PC-3 (cell line): Measurements from ENCODE around the gene SOX5. TPM values are rescaled to one million over a fixed set of nuclear protein-coding genes. Genes with fewer than 3 reads are reported as not detected.

Experiments used
- ATAC-seq: fragments of 200-7000 bp; cut with Tn5 transposase; 2 replicates; pipeline ENCODE4 v1.9.1; 2020; ENCODE audit warnings: mild to moderate bottlenecking, moderate library complexity
- BruUV-seq: library from RNA; stranded (reverse); fragments of 400-500 nt; replicated peaks from 2 replicates; lab custom pipeline; 2021; lab: Mats Ljungman, UMichigan
- CTCF ChIA-PET: fragments of 300-600 bp; sonication (Branson Sonifier 250); formaldehyde crosslinking; loops from one replicate; lab custom pipeline; 2022; ENCODE audit warnings: antibody characterized with exemption; lab: Charles Lee
- POLR2A ChIA-PET: fragments of 300-600 bp; sonication (Branson Sonifier 250); formaldehyde crosslinking; loops from one replicate; lab custom pipeline; 2022; ENCODE audit warnings: antibody characterized with exemption; ENCODE audit not compliant: unreplicated experiment; lab: Charles Lee
- DNase-seq: peaks from one replicate; pipeline ENCODE4 v3.0.0-alpha.2; 2015
- H2AFZ ChIP-seq: fragments of 300-600 bp; sonication (generic); 2 replicates; pipeline ENCODE4 v1.6.0; 2016; ENCODE audit warnings: antibody characterized with exemption, low read length
- H3F3A ChIP-seq: fragments of 300-600 bp; sonication (generic); one replicate; pipeline ENCODE4 v1.6.0; 2017; ENCODE audit warnings: antibody characterized with exemption, low read length, control low read depth, mild to moderate bottlenecking; ENCODE audit not compliant: unreplicated experiment
- H3K27ac ChIP-seq: fragments of 300-600 bp; sonication (generic); 2 replicates; pipeline ENCODE4 v1.5.1; 2016; ENCODE audit warnings: mild to moderate bottlenecking, low read length
- H3K27me3 ChIP-seq: fragments of 300-600 bp; sonication (generic); 2 replicates; pipeline ENCODE4 v1.6.1; 2016; ENCODE audit warnings: low read length, mixed read lengths
- H3K36me3 ChIP-seq: fragments of 300-600 bp; sonication (generic); 2 replicates; pipeline ENCODE4 v1.6.1; 2016; ENCODE audit warnings: low read depth, mixed run types, low read length, mixed read lengths
- H3K4me1 ChIP-seq: fragments of 300-600 bp; sonication (generic); 2 replicates; pipeline ENCODE4 v1.5.1; 2016; ENCODE audit warnings: low read length; ENCODE audit not compliant: insufficient read depth
- H3K4me2 ChIP-seq: fragments of 300-600 bp; sonication (generic); 2 replicates; pipeline ENCODE4 v1.6.0; 2016; ENCODE audit warnings: low read length
- H3K4me3 ChIP-seq: fragments of 300-600 bp; sonication (generic); 2 replicates; pipeline ENCODE4 v1.5.1; 2016; ENCODE audit warnings: mild to moderate bottlenecking, low read length, mixed read lengths
- H3K79me2 ChIP-seq: fragments of 300-600 bp; sonication (generic); 2 replicates; pipeline ENCODE4 v1.6.1; 2017; ENCODE audit warnings: low read length, mixed read lengths
- H3K9ac ChIP-seq: fragments of 300-600 bp; sonication (generic); 2 replicates; pipeline ENCODE4 v1.6.0; 2016; ENCODE audit warnings: mild to moderate bottlenecking, low read length
- H3K9me2 ChIP-seq: fragments of 300-600 bp; sonication (generic); replicated peaks from 2 replicates; pipeline ENCODE4 v1.6.1; 2016; ENCODE audit warnings: mixed run types, low read length, mixed read lengths
- H3K9me3 ChIP-seq: fragments of 300-600 bp; sonication (generic); 2 replicates; pipeline ENCODE4 v1.6.1; 2016; ENCODE audit warnings: low read length, mixed read lengths
- H4K20me1 ChIP-seq: fragments of 300-600 bp; sonication (generic); 2 replicates; pipeline ENCODE4 v1.6.1; 2016; ENCODE audit warnings: low read length, mixed read lengths
- CTCF ChIP-seq: fragments of 300-600 bp; sonication (generic); conservative IDR thresholded peaks from 2 replicates; pipeline ENCODE4 v1.5.1; 2017; ENCODE audit warnings: antibody characterized with exemption, low read depth, mild to moderate bottlenecking, low read length
- EZH2 ChIP-seq: fragments of 300-600 bp; sonication (generic); IDR thresholded peaks from one replicate; pipeline ENCODE4 v1.6.1; 2017; ENCODE audit warnings: antibody characterized with exemption, mild to moderate bottlenecking, low read length; ENCODE audit not compliant: unreplicated experiment
- EZH2phosphoT487 ChIP-seq: fragments of 300-600 bp; sonication (generic); IDR thresholded peaks from 2 replicates; pipeline ENCODE4 v1.6.1; 2018; ENCODE audit warnings: mild to moderate bottlenecking, antibody characterized with exemption, low read length, borderline replicate concordance
- intact Hi-C: fragments of 100-400 bp; cut with micrococcal nuclease; formaldehyde crosslinking; loops from 2 replicates; pipeline ENCODE4 v1.9.0; 2023
- total RNA-seq: library from RNA; depleted of rRNA; stranded (reverse); fragments of >200 nt; gene quantifications from 2 replicates; pipeline ENCODE4 v1.2.3, GENCODE V29; 2014

The SOX5 gene
- total RNA-seq, 1 experiment from 2014 or later = not detected

DNA sequence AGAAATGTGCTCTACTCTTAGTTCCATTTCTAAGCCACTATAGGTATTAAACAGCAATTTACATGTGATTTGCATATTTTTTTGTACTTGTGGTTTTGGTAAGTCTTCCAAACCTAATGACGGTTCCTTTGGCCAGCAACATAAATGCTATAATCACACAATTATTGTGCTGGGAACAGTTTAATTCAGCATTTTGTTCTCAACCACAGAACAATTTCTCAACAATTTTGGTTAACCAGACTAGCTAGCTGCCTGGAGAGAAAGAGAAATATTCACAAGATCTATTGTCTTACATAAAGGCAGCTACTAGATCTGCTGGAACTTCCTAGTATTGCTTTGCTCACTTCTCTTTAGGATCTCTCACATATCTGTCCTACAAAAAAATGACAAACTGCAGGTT is 265.3 kb downstream of the SOX5 start:
- Histone ChIP-seq H3K36me3 (no peaks in the 10 kb centered on the region), H3K4me1 (no peaks in the 10 kb centered on the region), H3K4me2 (no peak overlapping the region), H4K20me1 (no peaks in the 10 kb centered on the region), H3K9ac (no peak overlapping the region), H3K79me2 (no peaks in the 10 kb centered on the region), H3K9me3 (no peaks in the 10 kb centered on the region), H3K4me3 (no peak overlapping the region), H3F3A (no peaks in the 10 kb centered on the region), H3K9me2 (no peaks in the 10 kb centered on the region), H3K27me3 (no peaks in the 10 kb centered on the region), H3K27ac (no peak overlapping the region), H2AFZ (no peak overlapping the region)
- ChIA-PET POLR2A (no interaction called here), CTCF (no interaction called here)
- DNase-seq = no peak
- intact Hi-C loops = no loop called here
- BruUV-seq = no TSS peak
- no peak for ATAC-seq
- TF ChIP-seq CTCF (no peak), EZH2 (no peak), EZH2phosphoT487 (no peak)

DNA sequence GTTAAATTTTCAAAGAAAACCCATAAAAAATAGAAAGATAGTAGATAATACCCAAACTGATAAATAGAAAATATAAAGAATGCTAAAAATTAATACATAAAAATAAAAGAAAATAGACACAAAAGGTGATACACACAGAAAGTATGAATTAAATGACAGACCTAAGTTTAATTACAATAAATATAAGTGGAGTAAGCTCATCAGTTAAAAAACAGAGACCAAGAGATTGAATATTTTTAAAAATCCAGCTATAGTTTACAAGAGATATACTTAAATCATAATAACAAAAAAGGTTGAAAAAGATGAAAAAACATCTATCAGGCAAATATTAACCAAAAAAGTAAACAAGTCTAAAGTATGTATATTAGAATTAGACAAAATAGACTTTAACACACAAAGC is 268.2 kb downstream of the SOX5 start:
- Histone ChIP-seq H3K9me2 (no peaks in the 10 kb centered on the region), H3K9me3 (no peaks in the 10 kb centered on the region), H3K4me2 (no peak overlapping the region), H3K27ac (no peak overlapping the region), H3K4me1 (no peaks in the 10 kb centered on the region), H3K36me3 (no peaks in the 10 kb centered on the region), H4K20me1 (no peaks in the 10 kb centered on the region), H3K27me3 (no peaks in the 10 kb centered on the region), H3K4me3 (no peak overlapping the region), H3K9ac (no peak overlapping the region), H3F3A (no peaks in the 10 kb centered on the region), H3K79me2 (no peaks in the 10 kb centered on the region), H2AFZ (no peak overlapping the region)
- no TSS peak for BruUV-seq
- intact Hi-C loops = no loop called here
- no peak for TF ChIP-seq CTCF
- TF ChIP-seq EZH2 = no peak
- no peak for TF ChIP-seq EZH2phosphoT487
- CTCF ChIA-PET = no interaction called here
- ATAC-seq = no peak
- POLR2A ChIA-PET = no interaction called here
- no peak for DNase-seq

DNA sequence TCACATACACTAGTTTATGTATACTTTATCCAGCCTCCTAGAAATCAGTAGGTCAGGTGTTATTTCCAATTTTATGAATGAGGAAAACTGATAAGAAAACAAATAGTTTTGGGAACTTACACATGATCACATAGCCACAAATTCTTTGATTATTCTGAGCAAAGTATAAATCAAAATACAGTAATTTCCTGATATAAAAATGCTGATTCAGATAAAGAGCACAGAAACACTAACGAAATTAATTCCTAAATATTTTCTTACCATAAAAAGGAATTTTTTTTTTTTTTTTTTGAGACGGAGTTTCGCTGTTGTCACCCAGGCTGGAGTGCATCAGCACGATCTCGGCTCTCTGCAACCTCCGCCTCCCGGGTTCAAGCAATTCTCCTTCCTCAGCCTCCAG is 275.4 kb downstream of the SOX5 start:
- Histone ChIP-seq H2AFZ (no peak overlapping the region), H3K4me3 (no peak overlapping the region), H4K20me1 (no peaks in the 10 kb centered on the region), H3K9me2 (no peaks in the 10 kb centered on the region), H3K27ac (no peak overlapping the region), H3K9ac (no peak overlapping the region), H3K36me3 (no peaks in the 10 kb centered on the region), H3K4me2 (no peak overlapping the region), H3K9me3 (no peaks in the 10 kb centered on the region), H3K27me3 (0 out of 2 replicates have a peak, but pooled peaks cover 4% of the 10 kb centered on the region), H3K4me1 (no peaks in the 10 kb centered on the region), H3K79me2 (no peaks in the 10 kb centered on the region), H3F3A (no peaks in the 10 kb centered on the region)
- no peak for TF ChIP-seq CTCF
- no peak for TF ChIP-seq EZH2phosphoT487
- no peak for TF ChIP-seq EZH2
- intact Hi-C loops = no loop called here
- DNase-seq (no peak), ATAC-seq (no peak)
- ChIA-PET POLR2A (no interaction called here), CTCF (no interaction called here)
- BruUV-seq = no TSS peak
